Left lung (tissue), 10 donors: Measurements from ENCODE around the gene CDK5RAP2. TPM values are rescaled to one million over a fixed set of nuclear protein-coding genes. Genes with fewer than 3 reads are reported as not detected.

Experiments used
- ATAC-seq: fragments of 200-7000 bp; cut with Tn5 transposase; one replicate; pipeline ENCODE4 v1.9.1; 2020; ENCODE audit warnings: moderate library complexity
- DNase-seq, 4 donors: peaks; one replicate each; pipeline ENCODE4 v3.0.0-alpha.2; 2013 to 2020
- H3K27ac ChIP-seq, 2 donors: fragments of 200-600 bp; sonication (generic) in 1 of 2; one replicate each; pipeline versions ENCODE4 v1.5.0 to v1.8.0; 2020 to 2021
- H3K27me3 ChIP-seq, 2 donors: fragments of 200-600 bp; sonication (generic) in 1 of 2; one replicate each; pipeline versions ENCODE4 v1.5.0 to v1.8.0; 2020 to 2021
- H3K36me3 ChIP-seq, 2 donors: fragments of 200-600 bp; sonication (generic) in 1 of 2; one replicate each; pipeline versions ENCODE4 v1.5.0 to v1.8.0; 2020 to 2021
- H3K4me1 ChIP-seq, 2 donors: fragments of 200-600 bp; one replicate each; pipeline ENCODE4 v1.8.0; 2021
- H3K4me3 ChIP-seq, 2 donors: fragments of 200-600 bp; sonication (generic) in 1 of 2; one replicate each; pipeline versions ENCODE4 v1.5.0 to v1.8.0; 2020 to 2021; ENCODE audit warnings: mild to moderate bottlenecking in 1 of 2
- H3K9me3 ChIP-seq, 2 donors: fragments of 200-600 bp; sonication (generic) in 1 of 2; one replicate each; pipeline versions ENCODE4 v1.5.0 to v1.8.0; 2020 to 2021
- CTCF ChIP-seq, 2 donors: fragments of 200-600 bp; sonication (generic) in 1 of 2; IDR thresholded peaks; one replicate each; pipeline versions ENCODE4 v1.5.0 to v1.8.0; 2021; ENCODE audit warnings: antibody characterized with exemption in 2 of 2
- intact Hi-C, 2 donors: fragments of 100-400 bp; cut with DNase I; formaldehyde crosslinking; loops; one replicate each; pipeline versions ENCODE4 v1.11.2 to v1.14.2; 2022
- polyA plus RNA-seq, 6 donors: library from polyadenylated mRNA; unstranded; fragments of 120-200 nt; gene quantifications; one replicate each; pipeline ENCODE4 v1.2.1, GENCODE V29; 2013; ENCODE audit not compliant: insufficient read length in 6 of 6
- total RNA-seq, 2 donors: library from RNA; stranded (reverse); fragmentation: NEBNext Ultra II Directional; extraction: Animal tissue kit (Norgen Biotek cat#: 25700); gene quantifications; one replicate each; pipeline ENCODE4 v1.2.1, GENCODE V29; 2021
- donor health status: DM: no; HTN: yes; CAD: no.
- donor health status: DM: no; HTN: no; CAD: no.

CDK5RAP2 gene
- total and polyA plus RNA-seq, 8 donors: 40.5 to 75.7 (median 62.6) TPM

DNA sequence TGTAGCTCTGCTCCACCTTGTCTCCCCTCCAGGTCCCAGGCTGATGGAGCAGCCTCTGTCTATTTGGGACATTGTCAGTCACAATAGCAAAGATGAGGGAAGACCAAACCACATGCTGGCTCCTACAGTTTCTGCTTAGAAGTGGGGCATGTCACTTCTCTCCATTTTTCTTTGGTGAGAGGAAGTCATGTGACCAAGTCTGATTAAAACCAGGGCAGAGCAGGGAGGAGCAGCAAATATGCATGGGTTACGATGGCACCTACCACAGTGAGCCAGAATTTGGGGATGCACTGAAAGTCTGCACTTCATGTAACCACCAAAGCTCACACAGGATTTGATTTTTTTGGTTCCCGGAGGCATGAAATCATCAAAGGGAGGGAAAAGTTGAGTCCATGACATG, 234.6 kb downstream of the CDK5RAP2 start:
- Histone ChIP-seq H3K4me1 (no peaks in the 10 kb centered on the region), H3K27ac (no peak overlapping the region), H3K9me3 (no peaks in the 10 kb centered on the region), H3K27me3 (peaks cover 0 to 6% of the 10 kb centered on the region in 2 donors), H3K4me3 (no peak overlapping the region), H3K36me3 (no peaks in the 10 kb centered on the region)
- no peak for ATAC-seq
- no peak for TF ChIP-seq CTCF (IDR thresholded peaks at IDR 0.05)
- intact Hi-C loops: no loop called here
- no peak for DNase-seq

GRCh38 chr9:120344230-120344629, 235.7 kb downstream of the CDK5RAP2 start:
- no peak for DNase-seq
- no peaks in the 10 kb centered on the region for H3K9me3 ChIP-seq
- no peak for TF ChIP-seq CTCF (IDR thresholded peaks at IDR 0.05)
- H3K27ac ChIP-seq: no peak overlapping the region
- no peaks in the 10 kb centered on the region for H3K4me1 ChIP-seq
- intact Hi-C loops: no loop called here
- no peaks in the 10 kb centered on the region for H3K36me3 ChIP-seq
- ATAC-seq: no peak
- H3K27me3 ChIP-seq: peaks cover 0 to 4% of the 10 kb centered on the region in 2 donors
- no peak overlapping the region for H3K4me3 ChIP-seq

DNA sequence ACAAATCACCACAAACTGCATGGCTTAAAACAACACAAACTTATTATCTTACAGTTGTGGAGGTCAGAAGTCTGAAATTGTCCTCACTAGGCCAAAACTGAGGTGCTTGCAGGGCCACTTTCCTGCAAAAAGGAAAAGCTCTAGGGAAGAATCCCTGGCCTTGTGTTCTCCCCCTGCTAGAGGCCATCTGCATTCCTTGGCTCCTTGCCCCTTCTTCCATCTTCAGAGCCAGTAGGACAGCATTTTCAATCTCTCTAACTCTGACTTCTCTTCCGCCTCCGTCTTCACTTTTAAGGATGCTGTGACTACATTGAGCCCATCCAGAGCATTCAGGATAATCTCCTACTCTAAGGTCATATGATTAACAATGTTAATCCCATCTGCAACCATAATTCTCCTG, 236.6 kb downstream of the CDK5RAP2 start:
- Histone ChIP-seq H3K4me3 (no peak overlapping the region), H3K9me3 (no peaks in the 10 kb centered on the region), H3K27me3 (no peaks in the 10 kb centered on the region), H3K27ac (no peak overlapping the region), H3K36me3 (no peaks in the 10 kb centered on the region), H3K4me1 (no peaks in the 10 kb centered on the region)
- intact Hi-C loops: no loop called here
- no peak for TF ChIP-seq CTCF (IDR thresholded peaks at IDR 0.05)
- no peak for DNase-seq
- no peak for ATAC-seq

Other genes with a start within 250 kb of the CDK5RAP2 start
- gene MEGF9, start 134.3 kb upstream of the CDK5RAP2 start, total RNA-seq: 100 to 1,000 TPM in 1 of 2 donors, 10 to 100 TPM in 1; 75.1 to 103 TPM
- 10 to 100 TPM; 13.8 to 16.8 (median 14.6) TPM for gene MEGF9, start 134.3 kb upstream of the CDK5RAP2 start, polyA plus RNA-seq
- gene FBXW2, start 213.2 kb upstream of the CDK5RAP2 start, total RNA-seq: 10 to 100 TPM; 93.0 to 93.4 TPM
- gene FBXW2, start 213.2 kb upstream of the CDK5RAP2 start, polyA plus RNA-seq: 10 to 100 TPM; 47.9 to 53.1 (median 50.1) TPM